Trophoblast cell (in vitro differentiated cells and primary cell): Measurements from ENCODE around the gene GNAT2.
"Not testable (repeated sequence)": the region's sequence is repeated elsewhere in the genome, so short reads cannot be mapped to it uniquely, and the experiment has no call there.

Source experiments
- DNase-seq, 2 donors: peaks; one replicate each; pipeline ENCODE4 v3.0.0-alpha.2; 2016
- H2AFZ ChIP-seq: 2 replicates; pipeline ENCODE4 v1.6.1; 2013; ENCODE audit warnings: low read length, moderate library complexity, mild to moderate bottlenecking; ENCODE audit not compliant: insufficient read depth, poor library complexity
- H2AK5ac ChIP-seq: 2 replicates; pipeline ENCODE4 v1.6.1; 2013; ENCODE audit warnings: mild to moderate bottlenecking, low read length
- H2BK120ac ChIP-seq: 2 replicates; pipeline ENCODE4 v1.6.1; 2013; ENCODE audit warnings: low read length, mild to moderate bottlenecking, moderate library complexity; ENCODE audit not compliant: insufficient read depth, poor library complexity
- H2BK12ac ChIP-seq: 2 replicates; pipeline ENCODE4 v1.6.1; 2013; ENCODE audit warnings: mild to moderate bottlenecking, low read length, moderate library complexity
- H2BK5ac ChIP-seq: 2 replicates; pipeline ENCODE4 v1.6.1; 2013; ENCODE audit warnings: low read length, low read depth, moderate library complexity, mild to moderate bottlenecking; ENCODE audit not compliant: poor library complexity
- H3K14ac ChIP-seq: 2 replicates; pipeline ENCODE4 v1.6.1; 2013; ENCODE audit warnings: mild to moderate bottlenecking, low read length
- H3K18ac ChIP-seq: 2 replicates; pipeline ENCODE4 v1.6.1; 2013; ENCODE audit warnings: mild to moderate bottlenecking, low read length
- H3K23ac ChIP-seq: 2 replicates; pipeline ENCODE4 v1.6.1; 2013; ENCODE audit warnings: low read length
- H3K27ac ChIP-seq: 2 replicates; pipeline ENCODE4 v1.5.1; 2013; ENCODE audit warnings: low read depth, mild to moderate bottlenecking, inconsistent platforms, low read length, moderate library complexity
- H3K27me3 ChIP-seq: 2 replicates; pipeline ENCODE4 v1.6.1; 2013; ENCODE audit warnings: inconsistent platforms, mild to moderate bottlenecking, low read length, moderate library complexity; ENCODE audit not compliant: insufficient read depth
- H3K36me3 ChIP-seq, 2 experiments: 1 replicate in 1 of 2; 2 replicates in 1 of 2; pipeline ENCODE4 v1.6.1; 2013; ENCODE audit warnings: low read length in 2 of 2, mild to moderate bottlenecking in 2 of 2, moderate library complexity in 1 of 2; ENCODE audit not compliant: insufficient read depth in 2 of 2, control insufficient read depth in 1 of 2
- H3K4ac ChIP-seq: 2 replicates; pipeline ENCODE4 v1.6.1; 2013; ENCODE audit warnings: low read depth, mild to moderate bottlenecking, low read length, moderate library complexity
- H3K4me1 ChIP-seq, 2 experiments: 1 replicate in 1 of 2; 2 replicates in 1 of 2; pipeline ENCODE4 v1.6.1; 2013; ENCODE audit warnings: low read length in 2 of 2, mild to moderate bottlenecking in 2 of 2, moderate library complexity in 1 of 2; ENCODE audit not compliant: insufficient read depth in 2 of 2, control insufficient read depth in 1 of 2
- H3K4me2 ChIP-seq: 2 replicates; pipeline ENCODE4 v1.6.1; 2013; ENCODE audit warnings: inconsistent platforms, mild to moderate bottlenecking, low read length, moderate library complexity
- H3K4me3 ChIP-seq: 2 replicates; pipeline ENCODE4 v1.5.1; 2013; ENCODE audit warnings: mild to moderate bottlenecking, low read depth, low read length, inconsistent platforms
- H3K79me1 ChIP-seq: one replicate; pipeline ENCODE4 v1.6.1; 2013; ENCODE audit warnings: low read length
- H3K79me2 ChIP-seq: 2 replicates; pipeline ENCODE4 v1.6.1; 2013; ENCODE audit warnings: low read length, mild to moderate bottlenecking; ENCODE audit not compliant: control insufficient read depth, insufficient read depth, poor library complexity
- H3K9ac ChIP-seq: 2 replicates; pipeline ENCODE4 v1.6.1; 2013; ENCODE audit warnings: mild to moderate bottlenecking, low read length
- H3K9me3 ChIP-seq: 2 replicates; pipeline ENCODE4 v1.6.1; 2013; ENCODE audit warnings: low read depth, mild to moderate bottlenecking, control low read depth, inconsistent platforms, low read length; ENCODE audit not compliant: insufficient read depth
- H4K12ac ChIP-seq: 2 replicates; pipeline ENCODE4 v1.6.1; 2013; ENCODE audit warnings: low read depth, mild to moderate bottlenecking, low read length, moderate library complexity
- H4K8ac ChIP-seq: 2 replicates; pipeline ENCODE4 v1.6.1; 2013; ENCODE audit warnings: low read depth, mild to moderate bottlenecking, low read length, moderate library complexity
- H4K91ac ChIP-seq: one replicate; pipeline ENCODE4 v1.6.1; 2013; ENCODE audit warnings: low read depth, mild to moderate bottlenecking, low read length, moderate library complexity
- WGBS: extraction: QIAGEN DNeasy Blood & Tissue Kit; methylation state at CpG from one replicate; pipeline ENCODE4 v1.1.7; 2013; ENCODE audit warnings: missing lambda C conversion rate; ENCODE audit not compliant: insufficient read length, insufficient coverage; ENCODE audit errors: extremely low coverage; 5-methylcytosine and 5-hydroxymethylcytosine counted together

GNAT2 gene

DNA sequence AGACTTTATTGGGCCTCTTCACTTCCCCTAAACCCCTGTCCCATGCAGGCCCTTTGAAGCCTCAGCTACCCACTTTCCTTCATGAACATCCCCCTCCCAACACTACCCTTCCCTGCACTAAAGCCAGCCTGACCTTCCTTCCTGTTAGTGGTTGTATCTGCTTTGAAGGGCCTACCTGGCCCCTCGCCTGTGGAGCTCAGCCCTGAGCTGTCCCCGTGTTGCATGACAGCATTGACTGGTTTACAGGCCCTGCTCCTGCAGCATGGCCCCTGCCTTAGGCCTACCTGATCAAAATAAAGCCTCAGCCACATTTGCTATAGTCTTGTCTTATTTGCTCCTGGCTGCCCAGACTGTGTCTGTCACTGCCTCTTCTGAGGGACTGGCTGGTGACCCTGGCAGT lies 42.0 kb upstream of the GNAT2 start:
- no peak overlapping the region for H2AK5ac ChIP-seq
- no peaks in the 10 kb centered on the region for H3K79me2 ChIP-seq
- H3K79me1 ChIP-seq = no peaks in the 10 kb centered on the region
- H2BK12ac ChIP-seq = no peak overlapping the region
- no peak overlapping the region for H3K18ac ChIP-seq
- no peak for DNase-seq
- no peak overlapping the region for H3K4me2 ChIP-seq
- no peak overlapping the region for H3K4ac ChIP-seq
- no peak overlapping the region for H4K12ac ChIP-seq
- no peak overlapping the region for H2AFZ ChIP-seq
- H4K91ac ChIP-seq = no peak overlapping the region
- no peaks in the 10 kb centered on the region for H3K9me3 ChIP-seq
- no peak overlapping the region for H3K27ac ChIP-seq
- H3K23ac ChIP-seq = no peak overlapping the region
- H3K27me3 ChIP-seq = no peaks in the 10 kb centered on the region
- no peak overlapping the region for H4K8ac ChIP-seq
- no peak overlapping the region for H3K14ac ChIP-seq
- no CpG with 5 or more reads among the region's 2 CpGs for WGBS
- no peak overlapping the region for H3K9ac ChIP-seq
- no peak overlapping the region for H3K4me3 ChIP-seq
- no peak overlapping the region for H2BK5ac ChIP-seq
- H2BK120ac ChIP-seq = no peak overlapping the region
- no peaks in the 10 kb centered on the region for H3K36me3 ChIP-seq
- H3K4me1 ChIP-seq = no peaks in the 10 kb centered on the region

- H3K14ac ChIP-seq, H4K8ac ChIP-seq, H3K27me3 ChIP-seq, H3K36me3 ChIP-seq, H3K9me3 ChIP-seq, H3K9ac ChIP-seq, H4K91ac ChIP-seq, H2BK120ac ChIP-seq, H2BK12ac ChIP-seq, H2AK5ac ChIP-seq, H3K23ac ChIP-seq, H3K4ac ChIP-seq, H3K79me2 ChIP-seq, H4K12ac ChIP-seq, H2BK5ac ChIP-seq, DNase-seq, H3K79me1 ChIP-seq, H2AFZ ChIP-seq, H3K18ac ChIP-seq, H3K4me2 ChIP-seq, H3K27ac ChIP-seq, H3K4me1 ChIP-seq, H3K4me3 ChIP-seq: not testable (repeated sequence)
- no CpG with 5 or more reads among the region's 4 CpGs for WGBS
Observed at GRCh38 chr1:109660691-109661026, 41.2 kb upstream of the GNAT2 start.

GRCh38 chr1:109659997-109660690 lies 40.7 kb upstream of the GNAT2 start:
- H3K23ac ChIP-seq = no peak overlapping the region

GRCh38 chr1:109659145-109659544 lies 39.7 kb upstream of the GNAT2 start:
- no peak overlapping the region for H2BK120ac ChIP-seq
- H4K91ac ChIP-seq = no peak overlapping the region
- no peak overlapping the region for H3K23ac ChIP-seq
- H3K27ac ChIP-seq = no peak overlapping the region
- H2BK5ac ChIP-seq = no peak overlapping the region
- H3K27me3 ChIP-seq = no peaks in the 10 kb centered on the region
- H2AK5ac ChIP-seq = no peak overlapping the region
- no peak overlapping the region for H3K4me3 ChIP-seq
- H4K12ac ChIP-seq = no peak overlapping the region
- no peak overlapping the region for H2BK12ac ChIP-seq
- H3K4me2 ChIP-seq = no peak overlapping the region
- no CpG with 5 or more reads among the region's 2 CpGs for WGBS
- no peak overlapping the region for H3K9ac ChIP-seq
- no peaks in the 10 kb centered on the region for H3K79me2 ChIP-seq
- DNase-seq = peak in 1 of 2 donors; percentile 59
- no peak overlapping the region for H3K18ac ChIP-seq
- H3K14ac ChIP-seq = no peak overlapping the region
- H2AFZ ChIP-seq = no peak overlapping the region
- H3K9me3 ChIP-seq = no peaks in the 10 kb centered on the region
- no peaks in the 10 kb centered on the region for H3K36me3 ChIP-seq
- H3K79me1 ChIP-seq = peaks cover 6% of the 10 kb centered on the region
- H3K4ac ChIP-seq = no peak overlapping the region
- H3K4me1 ChIP-seq = peaks cover 3 to 5% of the 10 kb centered on the region in 2 experiments
- no peak overlapping the region for H4K8ac ChIP-seq

More at GRCh38 chr1:109659997-109660690, 40.7 kb upstream of the GNAT2 start:
- Histone ChIP-seq H4K91ac (no peak overlapping the region), H3K9ac (no peak overlapping the region), H3K79me2 (no peaks in the 10 kb centered on the region), H3K14ac (no peak overlapping the region), H3K79me1 (peaks cover 6% of the 10 kb centered on the region), H2BK120ac (no peak overlapping the region), H4K12ac (no peak overlapping the region), H3K4me3 (no peak overlapping the region), H3K36me3 (no peaks in the 10 kb centered on the region), H2AK5ac (no peak overlapping the region), H3K27ac (no peak overlapping the region), H3K4ac (no peak overlapping the region), H3K9me3 (no peaks in the 10 kb centered on the region), H2BK12ac (no peak overlapping the region), H3K18ac (no peak overlapping the region), H2AFZ (no peak overlapping the region), H2BK5ac (no peak overlapping the region), H3K27me3 (no peaks in the 10 kb centered on the region), H4K8ac (no peak overlapping the region), H3K4me1 (peaks cover 3 to 5% of the 10 kb centered on the region in 2 experiments), H3K4me2 (no peak overlapping the region)
- no peak for DNase-seq
- WGBS = no CpG with 5 or more reads among the region's 5 CpGs
